Measurements from ENCODE around the gene DYNLT4.
"Not testable (repeated sequence)": the region's sequence is repeated elsewhere in the genome, so short reads cannot be mapped to it uniquely, and the experiment has no call there.

The DYNLT4 gene

DNA sequence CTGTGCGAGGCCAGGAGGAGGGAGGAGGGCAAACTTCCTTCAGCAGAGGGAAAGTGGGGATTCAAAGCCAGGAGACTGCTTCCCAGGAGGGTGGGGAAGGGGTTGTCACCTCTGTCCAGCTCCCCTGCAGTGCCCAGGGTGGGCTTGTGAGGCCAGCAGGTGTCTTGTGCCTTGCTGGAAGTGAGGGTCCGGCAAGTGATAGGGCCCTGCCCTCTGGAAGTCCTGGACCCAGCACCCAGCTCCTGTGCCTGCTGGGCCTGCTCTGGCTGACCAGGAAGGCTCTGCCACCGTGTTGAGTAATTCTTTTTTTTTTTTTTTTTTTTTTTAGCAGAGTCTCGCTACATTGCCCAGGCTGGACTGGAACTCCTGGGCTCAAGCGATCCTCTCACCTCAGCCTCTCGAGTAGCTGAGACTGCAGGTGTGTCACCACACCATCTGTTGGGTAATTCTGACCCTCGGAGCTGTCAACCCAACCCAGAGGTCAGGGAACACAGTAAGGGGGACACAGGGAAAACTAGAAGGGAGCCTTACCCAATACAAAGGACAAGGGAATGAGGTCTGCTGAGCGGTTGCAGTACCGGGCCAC lies 20.2 kb downstream of the DYNLT4 start:
- FAIRE-seq = no peak

DNA sequence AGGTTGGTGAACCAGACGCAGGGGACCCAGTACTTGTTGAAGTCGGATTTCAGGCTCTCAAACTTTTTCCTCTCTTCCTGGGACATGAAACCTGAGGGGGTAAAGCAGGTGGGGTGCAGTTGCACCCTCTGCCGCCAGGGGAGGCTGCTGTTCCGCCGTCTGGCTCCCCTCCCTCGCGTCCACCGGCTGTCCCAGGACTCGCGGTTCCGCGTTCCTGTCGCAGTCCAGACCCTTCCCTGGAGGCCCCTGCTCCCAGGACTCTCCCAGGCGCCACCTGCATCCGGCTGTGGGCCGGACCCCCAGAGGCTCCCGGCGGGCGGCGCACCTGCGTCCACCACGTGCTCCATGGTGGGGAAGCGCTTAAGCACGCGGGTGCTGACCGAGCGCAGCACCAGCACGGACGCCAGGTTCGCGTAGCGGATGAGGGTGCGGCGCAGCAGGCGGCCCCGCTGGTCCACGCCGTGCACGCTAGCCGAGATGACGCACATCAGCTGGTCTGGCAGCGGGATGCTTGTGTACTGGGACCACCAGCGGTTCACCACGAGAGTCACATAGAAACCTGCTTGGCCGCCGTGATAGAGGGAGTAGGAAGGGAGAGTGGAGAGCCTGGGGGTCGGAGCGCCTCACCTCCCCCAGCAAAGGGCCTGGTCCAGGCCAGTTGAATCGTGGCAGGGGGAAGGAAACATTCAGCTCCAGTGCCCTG lies 20.9 kb downstream of the DYNLT4 start:
- no peak for FAIRE-seq

DNA sequence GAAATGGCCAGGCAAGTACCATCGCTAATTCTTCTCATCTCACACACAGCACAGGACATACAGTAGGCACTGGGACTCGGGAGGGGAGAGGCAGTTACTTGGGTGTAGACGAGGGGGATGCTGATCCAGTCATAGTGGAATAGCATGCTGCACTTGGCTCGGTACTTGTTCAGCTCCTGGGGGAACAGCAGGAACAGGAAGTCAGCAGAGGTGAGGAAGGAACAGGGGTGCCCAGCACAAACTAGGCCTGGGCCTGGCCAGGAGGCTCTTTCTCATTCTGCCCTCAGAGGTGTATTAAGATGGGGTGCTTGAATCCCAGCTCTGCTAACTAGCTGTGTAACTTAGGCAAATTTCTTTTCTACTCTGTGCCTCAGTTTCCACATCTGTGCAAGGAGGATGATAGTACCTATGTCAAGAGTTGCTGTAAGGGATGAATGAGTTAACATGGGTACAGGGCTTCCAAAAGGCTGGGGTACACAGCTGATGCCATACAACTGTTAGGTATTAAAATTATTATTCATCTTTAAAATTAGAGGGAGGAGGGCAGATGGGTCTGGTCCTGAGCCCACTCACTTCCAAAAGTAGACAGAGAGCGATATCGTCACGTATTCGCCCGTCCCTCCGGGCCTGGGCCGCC lies 21.5 kb downstream of the DYNLT4 start:
- FAIRE-seq = no peak

DNA sequence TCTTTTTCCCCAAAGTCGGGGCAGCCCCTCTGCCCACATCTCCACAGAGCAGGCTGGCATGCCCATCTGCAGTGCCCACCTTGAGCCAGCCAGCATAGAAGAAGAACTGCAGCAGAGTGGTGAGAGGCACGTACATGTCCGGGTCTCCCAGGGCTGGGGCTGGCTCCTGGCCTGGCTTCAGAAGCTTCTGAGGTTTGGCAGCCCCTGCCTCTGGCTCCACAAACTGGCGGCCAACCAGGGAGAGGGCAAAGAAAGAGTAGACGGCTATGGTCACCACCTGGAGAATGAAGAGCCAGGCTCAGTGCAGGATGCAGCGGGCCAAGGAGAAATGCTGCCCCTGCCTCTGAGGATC lies 22.1 kb downstream of the DYNLT4 start:
- FAIRE-seq = no peak

DNA sequence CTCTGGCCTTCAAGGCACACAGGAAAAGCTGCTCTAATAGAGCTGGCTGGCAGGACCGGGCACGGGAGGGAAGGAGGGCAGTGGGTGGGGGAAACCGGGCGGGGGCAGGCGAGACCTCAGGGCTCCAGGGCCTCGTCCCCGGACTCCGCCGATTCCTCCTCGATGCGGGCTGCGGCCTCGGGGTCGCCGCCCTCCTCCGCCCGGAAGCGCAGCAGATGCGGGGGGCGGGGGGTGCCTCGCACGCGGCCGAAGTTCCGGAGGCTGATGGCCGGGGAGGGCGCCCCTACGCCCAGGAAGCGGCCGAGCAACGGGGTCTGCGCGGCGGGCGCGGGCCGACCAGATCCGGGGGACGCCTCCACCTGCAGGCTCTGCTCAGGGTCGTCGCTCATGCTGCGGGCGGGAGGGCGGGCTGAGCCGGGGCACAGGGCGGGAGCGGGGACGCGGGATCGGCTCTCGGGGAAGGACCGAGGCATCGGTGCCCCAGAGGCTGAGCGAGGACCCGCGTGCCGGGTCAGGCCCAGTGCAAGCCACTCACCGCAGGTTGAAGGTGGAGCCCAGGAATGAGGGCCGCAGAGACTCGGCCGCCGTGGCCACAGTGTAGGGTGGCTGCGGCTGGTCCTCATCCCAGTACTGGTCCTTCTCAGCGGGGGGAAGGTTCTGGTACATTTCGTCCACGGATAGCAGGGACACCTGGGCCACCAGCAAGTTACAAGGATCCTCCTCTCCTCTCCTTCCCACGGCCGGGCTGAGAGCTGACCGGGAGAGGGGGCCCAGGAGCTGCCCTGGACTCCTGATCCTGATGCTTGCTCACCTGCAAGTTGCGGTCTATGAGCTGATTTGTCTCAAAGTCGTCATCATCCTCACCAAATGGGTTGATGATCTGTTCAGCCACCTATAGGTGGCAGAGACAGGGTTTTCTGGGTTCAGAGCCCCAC lies 22.8 kb downstream of the DYNLT4 start:
- no peak for FAIRE-seq

DNA sequence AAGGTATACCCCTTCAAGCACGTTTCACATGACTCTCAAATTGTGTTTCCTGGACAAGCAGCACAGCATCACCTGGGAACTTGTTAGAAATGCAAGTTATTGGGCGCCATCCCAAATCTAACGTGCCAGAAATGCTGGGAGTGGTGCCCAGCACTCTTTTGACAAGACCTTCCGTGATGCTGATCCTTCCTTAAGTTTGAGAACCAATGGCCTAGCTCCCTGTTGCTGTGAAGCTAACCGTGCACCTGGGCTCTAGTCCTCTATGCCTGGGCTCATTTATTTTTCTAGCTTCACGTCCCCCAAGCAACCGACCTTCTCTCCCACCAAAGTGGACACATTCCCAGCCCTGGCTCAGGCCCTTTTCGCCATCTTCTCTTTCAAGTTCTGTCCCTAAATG lies 23.5 kb downstream of the DYNLT4 start:
- FAIRE-seq = no peak

DNA sequence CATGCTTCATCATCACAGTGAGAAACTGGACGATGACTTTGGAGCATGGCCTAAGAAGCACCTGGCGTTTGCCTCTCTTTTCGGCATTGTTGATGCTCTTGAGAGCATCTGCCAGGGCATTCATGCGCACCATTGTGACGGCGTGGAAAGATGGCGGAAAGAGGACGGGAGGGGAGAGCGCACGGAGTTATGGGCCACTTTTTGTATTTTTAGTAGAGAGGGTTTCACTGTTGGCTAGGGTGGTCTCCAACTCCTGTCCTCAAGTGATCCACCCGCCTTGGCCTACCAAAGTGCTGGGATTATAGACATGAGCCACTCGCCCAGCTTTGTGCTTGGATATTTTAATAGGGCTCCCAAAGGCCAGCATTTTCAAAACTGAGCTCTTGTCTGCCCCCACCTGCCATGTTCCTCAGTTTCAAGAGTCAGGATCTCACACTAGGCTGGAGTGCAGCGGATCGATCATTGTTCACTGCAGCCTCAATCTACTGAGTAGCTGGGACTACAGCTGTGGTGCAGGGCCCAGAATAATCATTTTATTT lies 26.5 kb downstream of the DYNLT4 start:
- FAIRE-seq = no peak

DNA sequence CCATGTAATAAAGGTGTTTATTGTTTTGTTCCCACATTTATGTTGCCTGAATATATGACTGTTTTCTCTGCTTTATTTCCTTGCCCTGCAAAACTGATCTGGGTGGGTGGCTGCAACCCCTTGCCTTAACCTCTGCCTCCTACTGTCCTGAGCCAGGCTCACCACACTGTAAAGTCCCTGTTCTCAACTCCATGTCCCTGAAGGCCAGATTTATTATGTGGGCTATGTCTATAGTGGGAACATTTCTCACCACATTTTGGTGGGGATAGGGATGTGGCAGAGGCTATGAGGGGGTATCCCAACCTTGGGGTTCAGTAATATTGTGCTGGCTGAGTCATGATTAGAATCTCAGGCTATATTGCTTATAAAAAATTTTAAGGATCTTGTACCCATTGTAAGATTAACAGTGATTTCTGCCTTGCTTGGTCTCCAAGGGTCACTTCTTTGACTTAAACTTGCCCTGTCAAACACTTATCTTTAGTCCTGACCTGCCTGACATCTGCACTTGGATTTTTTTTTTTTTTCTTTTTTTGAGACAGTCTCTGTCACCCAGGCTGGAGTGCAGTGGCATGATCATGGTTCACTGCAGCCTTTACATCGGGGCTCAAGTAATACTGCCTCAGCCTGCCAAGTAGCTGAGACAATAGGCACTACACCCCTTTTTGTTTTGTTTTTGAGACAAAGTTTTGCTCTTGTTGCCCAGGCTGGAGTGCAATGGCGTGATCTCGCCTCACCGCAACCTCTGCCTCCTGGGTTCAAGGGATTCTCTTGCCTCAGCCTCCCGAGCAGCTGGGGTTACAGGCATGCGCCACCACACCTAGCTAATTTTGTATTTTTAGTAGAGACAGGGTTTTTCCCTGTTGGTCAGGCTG lies 28.2 kb downstream of the DYNLT4 start:
- no peak for FAIRE-seq

DNA sequence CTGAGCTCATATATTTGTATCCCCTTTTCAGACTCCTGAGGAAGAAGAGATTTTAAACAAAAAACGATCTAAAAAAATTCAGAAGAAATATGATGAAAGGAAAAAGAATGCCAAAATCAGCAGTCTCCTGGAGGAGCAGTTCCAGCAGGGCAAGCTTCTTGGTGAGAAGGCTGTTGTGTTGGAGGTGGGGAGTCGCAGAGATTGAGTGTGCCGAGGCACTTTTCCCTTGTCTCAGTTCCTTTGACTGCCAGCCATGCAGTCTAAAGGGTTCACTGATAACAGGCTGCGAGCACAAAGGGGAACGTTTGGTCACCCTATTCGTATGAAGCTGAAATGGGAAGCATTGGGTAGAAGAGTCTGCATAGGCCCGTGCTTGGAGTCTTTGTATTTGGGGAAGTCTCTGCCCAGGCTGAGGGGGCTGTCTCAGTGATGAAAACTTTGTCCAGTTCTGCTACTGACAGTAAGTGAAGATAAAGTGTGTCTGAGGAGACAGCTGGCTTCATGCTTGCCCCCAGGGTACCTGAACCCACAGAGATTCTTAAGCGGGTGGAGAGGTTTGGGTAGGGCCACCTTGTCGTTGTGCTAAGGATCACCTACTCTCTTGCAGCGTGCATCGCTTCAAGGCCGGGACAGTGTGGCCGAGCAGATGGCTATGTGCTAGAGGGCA lies 29.0 kb downstream of the DYNLT4 start:
- no peak for FAIRE-seq

DNA sequence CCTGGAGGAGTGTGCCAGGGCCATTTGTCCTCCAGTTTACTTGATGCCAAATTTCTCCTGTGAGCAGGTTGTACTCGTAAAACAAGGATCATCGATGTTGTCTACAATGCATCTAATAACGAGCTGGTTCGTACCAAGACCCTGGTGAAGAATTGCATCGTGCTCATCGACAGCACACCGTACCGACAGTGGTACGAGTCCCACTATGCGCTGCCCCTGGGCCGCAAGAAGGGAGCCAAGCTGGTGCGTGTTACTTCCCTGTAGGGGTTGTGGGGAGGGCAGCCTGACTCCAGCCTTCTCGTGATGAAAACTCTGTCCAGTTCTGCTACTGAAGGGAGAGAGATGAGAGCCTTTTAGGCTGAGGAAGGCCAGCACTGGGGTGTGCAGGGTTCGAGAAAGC lies 29.6 kb downstream of the DYNLT4 start:
- no peak for FAIRE-seq

DNA sequence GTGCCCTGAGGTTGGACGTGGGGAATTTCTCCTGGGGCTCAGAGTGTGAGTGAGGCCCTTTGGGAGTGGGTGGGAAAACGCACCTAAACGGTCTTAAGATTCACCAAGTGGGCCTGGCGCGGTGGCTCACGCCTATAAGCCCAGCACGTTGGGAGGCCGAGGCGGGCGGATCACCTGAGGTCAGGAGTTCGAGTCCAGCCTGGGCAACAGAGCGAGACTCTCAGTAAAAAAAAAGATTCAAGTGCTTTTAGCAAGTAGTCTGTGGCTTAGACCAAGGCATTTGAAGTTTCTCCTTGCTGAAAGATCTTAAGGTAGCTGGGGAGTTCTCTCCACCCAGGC lies 30.5 kb downstream of the DYNLT4 start:
- FAIRE-seq = no peak

DNA sequence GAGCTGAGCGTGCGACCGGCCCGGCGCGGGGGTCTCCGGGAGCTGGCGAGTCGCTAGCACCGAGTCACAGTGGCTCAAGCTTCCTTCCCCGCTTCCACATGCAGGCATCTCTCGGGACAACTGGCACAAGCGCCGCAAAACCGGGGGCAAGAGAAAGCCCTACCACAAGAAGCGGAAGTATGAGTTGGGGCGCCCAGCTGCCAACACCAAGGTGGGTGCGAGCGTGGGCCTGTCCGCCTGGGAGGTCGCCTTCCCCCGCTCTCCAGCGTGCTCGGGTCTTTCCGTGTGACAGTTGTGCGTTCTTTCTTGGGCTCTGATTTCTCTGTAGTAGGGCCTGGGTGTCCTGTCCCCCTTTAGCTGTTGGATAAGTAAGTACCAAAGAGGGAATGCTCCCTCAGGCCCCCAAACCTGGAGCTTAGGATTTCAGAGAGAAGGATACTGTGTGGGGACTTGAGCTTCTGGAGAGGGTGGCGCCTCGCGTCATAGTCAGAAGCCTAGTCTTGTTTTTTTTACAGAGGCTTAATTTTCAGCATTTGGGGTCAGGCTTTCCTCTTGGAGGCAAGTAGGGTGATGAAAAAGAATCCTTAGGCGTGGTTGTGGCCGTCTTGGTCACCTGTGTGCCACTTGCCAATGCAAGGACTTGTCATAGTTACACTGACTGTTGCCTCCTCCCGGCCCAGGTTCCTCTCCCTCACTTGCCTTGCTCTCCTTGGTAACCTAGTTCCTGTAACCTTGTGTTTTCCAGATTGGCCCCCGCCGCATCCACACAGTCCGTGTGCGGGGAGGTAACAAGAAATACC lies 31.0 kb downstream of the DYNLT4 start:
- FAIRE-seq = no peak

DNA sequence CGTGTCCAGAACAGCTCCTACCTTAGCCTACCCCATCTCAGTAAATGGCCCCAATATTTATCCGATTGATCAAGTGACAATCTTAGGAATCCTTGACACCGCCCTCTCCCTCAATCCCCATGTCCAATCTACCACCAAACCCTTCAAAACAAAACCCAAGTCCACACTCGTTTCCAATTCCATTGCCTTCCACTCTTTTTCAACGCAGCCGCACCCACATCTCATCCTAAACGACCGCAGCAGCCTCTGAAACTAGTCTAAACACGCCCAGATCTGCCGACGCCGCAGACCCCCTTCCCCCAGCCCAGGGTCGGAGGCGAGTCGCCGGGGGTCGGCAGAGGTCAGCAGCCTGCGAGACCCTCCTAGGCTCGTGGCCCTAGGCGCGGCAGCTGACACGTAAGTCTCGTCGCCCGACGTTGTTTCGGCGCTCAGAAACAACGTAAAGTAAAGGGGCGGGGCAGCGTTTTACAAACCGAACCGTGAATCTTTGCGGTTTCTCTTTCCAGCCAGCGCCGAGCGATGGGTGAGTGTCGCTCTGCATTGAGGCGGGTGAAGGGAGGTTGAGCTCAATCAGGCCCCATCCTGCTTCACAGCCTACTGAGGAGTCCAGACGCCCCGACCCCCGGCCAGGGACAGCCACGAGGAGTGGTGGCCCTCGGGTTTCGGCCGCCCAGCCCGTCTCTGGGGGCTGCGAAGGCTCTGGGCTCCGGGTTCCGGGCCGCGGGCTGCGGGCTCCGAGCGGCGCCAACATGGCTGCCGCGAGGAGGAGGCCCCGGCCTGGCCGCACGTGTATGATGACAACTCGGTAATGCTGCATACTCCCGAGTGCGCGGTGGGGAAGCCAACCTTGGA lies 31.8 kb downstream of the DYNLT4 start, which contains the start of gene RPS8:
Gene RPS8, plus strand, starts transcription at position 463 of the 852 bp plus-strand sequence. Its CDS starts 57 bp downstream, at position 520.
- FAIRE-seq = no peak

DNA sequence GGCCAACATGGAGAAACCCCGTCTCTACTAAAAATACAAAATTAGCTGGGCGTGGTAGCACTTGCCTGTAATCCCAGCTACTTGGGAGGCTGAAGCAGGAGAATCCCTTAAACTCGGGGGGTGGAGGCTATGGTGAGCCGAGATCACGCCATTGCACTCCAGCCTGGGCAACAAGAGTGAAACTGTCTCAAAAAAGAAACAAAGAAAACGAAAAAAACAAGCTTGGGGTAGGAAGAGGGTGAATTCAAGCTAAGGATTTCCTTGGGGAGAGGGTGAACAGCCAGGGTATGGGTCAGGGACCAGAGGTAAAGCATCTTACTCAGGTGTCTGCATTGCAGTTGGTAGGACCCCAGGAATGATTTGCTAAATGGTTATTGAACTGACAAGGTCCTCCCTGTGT lies 40.7 kb downstream of the DYNLT4 start:
- FAIRE-seq = not testable (repeated sequence)

DNA sequence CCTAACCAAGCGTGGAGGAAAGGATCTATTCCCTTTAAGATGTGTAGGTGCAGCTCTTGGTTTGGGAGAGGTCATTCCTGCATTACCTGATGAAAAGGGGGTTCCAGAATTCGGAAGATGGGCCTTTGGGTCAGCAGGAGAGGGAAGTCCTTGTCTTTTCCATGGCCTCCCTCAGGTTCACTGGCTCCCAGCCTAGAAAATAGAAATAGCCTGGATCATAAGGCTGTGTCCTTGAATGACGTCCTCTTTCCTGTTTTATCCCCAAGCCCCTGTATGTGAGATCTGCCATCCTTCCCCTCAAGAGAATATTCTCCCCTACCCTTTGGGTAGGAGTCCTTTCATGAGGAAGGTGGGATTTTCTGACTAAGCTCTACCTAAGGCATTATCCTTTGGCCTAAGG lies 46.3 kb downstream of the DYNLT4 start:
- no peak for FAIRE-seq

DNA sequence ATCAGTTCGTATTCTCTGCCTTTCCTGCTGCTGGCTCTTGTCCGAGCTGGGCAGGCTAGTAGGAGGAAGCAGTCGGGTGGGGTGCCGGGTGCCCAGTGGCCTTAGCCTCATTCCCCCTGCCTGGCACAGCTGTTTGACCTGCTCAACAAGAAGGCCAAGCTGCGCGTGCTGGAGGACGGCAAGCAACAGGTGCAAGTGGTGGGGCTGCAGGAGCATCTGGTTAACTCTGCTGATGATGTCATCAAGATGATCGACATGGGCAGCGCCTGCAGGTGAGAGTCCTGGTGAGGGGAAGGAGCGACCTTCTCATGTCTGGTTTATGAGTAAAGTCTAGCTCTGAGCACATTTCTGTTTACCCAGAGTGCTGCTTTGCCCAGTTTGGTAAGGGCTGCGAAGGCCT lies 48.1 kb downstream of the DYNLT4 start:
- no peak for FAIRE-seq

DNA sequence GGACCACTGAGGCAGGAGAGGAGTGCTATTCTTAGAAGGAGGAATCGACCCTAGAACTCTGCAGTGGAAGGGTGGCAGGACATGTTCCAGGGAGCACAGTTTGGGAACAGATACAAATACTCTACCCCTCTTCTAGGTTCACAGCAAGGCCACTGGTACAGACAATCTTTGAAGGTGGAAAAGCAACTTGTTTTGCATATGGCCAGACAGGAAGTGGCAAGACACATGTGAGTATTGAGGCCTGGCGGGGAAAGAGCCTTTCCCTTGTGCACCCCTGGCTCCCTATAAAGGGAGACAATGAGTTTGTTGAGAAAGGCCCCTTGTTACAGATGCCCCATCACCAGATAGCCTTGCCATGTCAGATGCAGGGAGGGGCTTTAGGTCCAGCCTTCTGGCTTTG lies 49.7 kb downstream of the DYNLT4 start:
- FAIRE-seq = no peak
